RWPE2 (cell line): Measurements from ENCODE around the gene ZBTB7B.

Experiments
- ATAC-seq: fragments of 200-7000 bp; cut with Tn5 transposase; 3 replicates; pipeline ENCODE4 v1.9.1; 2021; ENCODE audit warnings: low read depth
- DNase-seq: peaks from one replicate; pipeline ENCODE4 v3.0.0-alpha.2; 2020; ENCODE audit warnings: low spot score
- H3K27ac ChIP-seq: fragments of 450-650 bp; 2 replicates; pipeline ENCODE4 v1.5.1; 2017; ENCODE audit warnings: mild to moderate bottlenecking; ENCODE audit not compliant: poor library complexity, severe bottlenecking
- H3K27me3 ChIP-seq: fragments of 250-450 bp; sonication (Bioruptor Pico); 2 replicates; pipeline ENCODE4 v1.5.1; 2021; ENCODE audit warnings: mild to moderate bottlenecking, moderate library complexity; ENCODE audit not compliant: insufficient read depth, poor library complexity, severe bottlenecking
- H3K36me3 ChIP-seq: fragments of 250-450 bp; sonication (Bioruptor Pico); 2 replicates; pipeline ENCODE4 v1.5.1; 2020; ENCODE audit warnings: low read depth, mild to moderate bottlenecking, moderate library complexity
- H3K4me1 ChIP-seq: fragments of 250-450 bp; sonication (Bioruptor Pico); 2 replicates; pipeline ENCODE4 v1.5.1; 2021; ENCODE audit warnings: mild to moderate bottlenecking, moderate library complexity; ENCODE audit not compliant: insufficient read depth, poor library complexity, severe bottlenecking
- H3K4me3 ChIP-seq: fragments of 250-450 bp; sonication (Bioruptor Pico); 2 replicates; pipeline ENCODE4 v1.5.1; 2021; ENCODE audit warnings: mild to moderate bottlenecking, moderate library complexity; ENCODE audit not compliant: severe bottlenecking
- H3K9me3 ChIP-seq: fragments of 250-450 bp; sonication (Bioruptor Pico); 2 replicates; pipeline ENCODE4 v1.5.1; 2021; ENCODE audit warnings: mild to moderate bottlenecking, moderate library complexity; ENCODE audit not compliant: severe bottlenecking
- TF ChIP-seq, protein P1 (sequence below): fragments of 450-650 bp; IDR thresholded peaks from one replicate; pipeline ENCODE4 v1.5.1; 2017; ENCODE audit warnings: mild to moderate bottlenecking, moderate library complexity; ENCODE audit not compliant: poor library complexity, severe bottlenecking

The ZBTB7B gene

DNA sequence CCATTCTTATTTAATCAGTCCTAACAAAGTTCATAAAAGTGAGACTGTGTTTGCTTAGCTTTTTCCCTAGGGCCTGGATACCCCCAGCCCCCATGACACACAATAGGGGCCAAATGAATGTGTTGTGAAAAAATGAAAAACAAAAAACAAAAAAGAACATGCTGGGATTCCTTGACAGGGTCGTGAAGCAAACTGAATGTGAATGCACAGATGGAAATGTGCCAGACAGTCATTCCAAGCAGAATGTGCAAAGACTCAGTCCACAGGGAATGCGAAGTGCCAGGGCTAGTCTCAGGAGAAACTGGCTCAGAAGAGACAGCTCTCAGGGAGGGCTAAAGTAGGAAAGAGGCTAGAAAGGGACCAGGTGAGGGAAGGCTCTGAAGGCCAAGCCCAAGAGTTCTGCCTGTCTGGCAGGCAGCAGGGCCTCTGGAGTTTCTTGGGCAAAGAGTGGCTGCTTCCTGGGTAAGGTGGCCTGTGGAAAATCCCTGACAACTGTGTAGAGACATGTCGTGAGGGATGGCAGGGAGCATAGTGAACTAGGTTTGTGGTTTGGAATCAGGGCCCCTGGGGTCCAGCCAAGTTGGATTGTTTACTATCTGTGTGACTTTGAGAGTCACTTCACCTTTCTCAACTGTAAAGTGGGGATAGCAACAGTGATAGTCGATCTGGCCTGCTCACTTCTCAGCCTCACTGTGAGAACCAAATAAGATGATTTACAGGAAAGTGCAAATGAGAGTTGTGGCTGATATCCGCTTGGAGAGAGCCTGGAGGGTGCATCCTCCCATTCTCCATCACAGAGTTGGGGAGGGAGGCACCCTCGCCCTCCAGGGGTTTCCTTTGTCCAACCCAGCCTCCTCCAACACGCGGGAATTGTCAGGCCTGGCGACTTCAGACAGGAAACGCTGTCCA, 47.3 kb downstream of the ZBTB7B start:
- TF ChIP-seq, protein P1, sequence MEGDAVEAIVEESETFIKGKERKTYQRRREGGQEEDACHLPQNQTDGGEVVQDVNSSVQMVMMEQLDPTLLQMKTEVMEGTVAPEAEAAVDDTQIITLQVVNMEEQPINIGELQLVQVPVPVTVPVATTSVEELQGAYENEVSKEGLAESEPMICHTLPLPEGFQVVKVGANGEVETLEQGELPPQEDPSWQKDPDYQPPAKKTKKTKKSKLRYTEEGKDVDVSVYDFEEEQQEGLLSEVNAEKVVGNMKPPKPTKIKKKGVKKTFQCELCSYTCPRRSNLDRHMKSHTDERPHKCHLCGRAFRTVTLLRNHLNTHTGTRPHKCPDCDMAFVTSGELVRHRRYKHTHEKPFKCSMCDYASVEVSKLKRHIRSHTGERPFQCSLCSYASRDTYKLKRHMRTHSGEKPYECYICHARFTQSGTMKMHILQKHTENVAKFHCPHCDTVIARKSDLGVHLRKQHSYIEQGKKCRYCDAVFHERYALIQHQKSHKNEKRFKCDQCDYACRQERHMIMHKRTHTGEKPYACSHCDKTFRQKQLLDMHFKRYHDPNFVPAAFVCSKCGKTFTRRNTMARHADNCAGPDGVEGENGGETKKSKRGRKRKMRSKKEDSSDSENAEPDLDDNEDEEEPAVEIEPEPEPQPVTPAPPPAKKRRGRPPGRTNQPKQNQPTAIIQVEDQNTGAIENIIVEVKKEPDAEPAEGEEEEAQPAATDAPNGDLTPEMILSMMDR: no peak
- DNase-seq: no peak

GRCh38 chr1:155050560-155051341, 48.1 kb downstream of the ZBTB7B start, which contains the start of gene ADAM15:
Gene ADAM15 (plus strand): TSS chr1:155051316. CDS start chr1:155051387, 71 bp downstream.
- Histone ChIP-seq H3K27me3 (no peaks in the 10 kb centered on the region), H3K27ac (peak within 1 kb of the TSS; percentile 89)

More for the DNA sequence above, 47.3 kb downstream of the ZBTB7B start:
- Histone ChIP-seq H3K4me1 (peaks cover 22% of the 10 kb centered on the region), H3K27ac (peak overlapping the region; percentile 89), H3K27me3 (no peaks in the 10 kb centered on the region), H3K36me3 (peaks cover 21% of the 10 kb centered on the region), H3K9me3 (no peaks in the 10 kb centered on the region), H3K4me3 (peak overlapping the region; percentile 94)
- no peak; the same call in 2 of the 3 replicates for ATAC-seq

GRCh38 chr1:155051342-155051776, 48.8 kb downstream of the ZBTB7B start:
- Histone ChIP-seq H3K9me3 (no peaks in the 10 kb centered on the region), H3K4me3 (peak overlapping the region; percentile 94), H3K36me3 (peaks cover 36% of the 10 kb centered on the region), H3K4me1 (peaks cover 14% of the 10 kb centered on the region), H3K27ac (peak overlapping the region; percentile 89), H3K27me3 (no peaks in the 10 kb centered on the region)
- TF ChIP-seq, protein P1: no peak
- peak; percentile 1; the same call in 2 of the 3 replicates for ATAC-seq
- no peak for DNase-seq

More at GRCh38 chr1:155050560-155051341, 48.1 kb downstream of the ZBTB7B start, which contains the start of gene ADAM15:
- TF ChIP-seq, protein P1: peak; percentile 90
- Histone ChIP-seq H3K9me3 (no peaks in the 10 kb centered on the region), H3K4me1 (peaks cover 14% of the 10 kb centered on the region), H3K36me3 (peaks cover 29% of the 10 kb centered on the region), H3K4me3 (peak within 1 kb of the TSS; percentile 94)
- ATAC-seq (peak; percentile 46), DNase-seq (peak; percentile 66)

DNA sequence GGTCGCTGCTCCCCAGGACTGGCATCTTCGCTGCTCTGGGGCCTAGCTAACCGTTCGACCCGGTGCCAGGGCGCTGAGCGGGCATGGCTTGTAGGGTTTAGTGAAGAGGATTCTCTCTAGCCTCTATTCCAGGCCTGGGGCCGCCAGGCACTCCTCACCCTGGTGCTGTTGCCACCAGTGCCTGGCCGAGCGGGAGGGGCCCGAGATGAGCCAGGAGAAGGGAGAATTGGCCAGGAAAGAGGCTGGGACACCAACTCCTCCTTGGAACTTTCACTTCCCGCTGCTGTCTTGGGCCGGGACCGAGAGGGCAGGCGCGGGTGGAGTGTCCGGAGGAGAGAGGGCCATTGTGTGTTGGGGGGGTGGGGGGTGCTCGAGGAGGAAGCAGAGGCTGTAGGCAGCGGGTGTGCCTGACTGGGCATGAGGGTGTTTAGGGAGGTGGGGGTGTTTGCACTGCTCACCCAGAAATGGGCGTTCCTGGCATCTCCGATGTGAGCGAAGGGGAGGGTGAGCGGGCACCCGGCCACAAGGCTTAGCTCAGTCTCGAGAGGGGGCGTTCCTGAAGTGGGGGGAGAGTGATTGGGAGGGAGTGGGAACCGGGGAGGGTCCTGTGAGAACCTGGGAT, 49.3 kb downstream of the ZBTB7B start:
- peak; percentile 76 for DNase-seq
- H3K27ac ChIP-seq: peak overlapping the region; percentile 89

More for the DNA sequence above, 49.3 kb downstream of the ZBTB7B start:
- peak; percentile 29 for ATAC-seq
- TF ChIP-seq, protein P1: no peak
- H3K27me3 ChIP-seq: no peaks in the 10 kb centered on the region
- H3K4me1 ChIP-seq: peaks cover 14% of the 10 kb centered on the region
- H3K9me3 ChIP-seq: no peaks in the 10 kb centered on the region
- H3K36me3 ChIP-seq: peaks cover 41% of the 10 kb centered on the region
- peak overlapping the region; percentile 94 for H3K4me3 ChIP-seq
